GM18870 (cell line): ENCODE measurements around the gene EML4.

Source experiments
- ATAC-seq: cut with Tn5 transposase; IDR thresholded peaks from one replicate; pipeline ENCODE4 v1.9.1; 2021; ENCODE audit warnings: moderate library complexity; ENCODE audit not compliant: unreplicated experiment

The EML4 gene

GRCh38 chr2:42194428-42194827, 25.3 kb downstream of the EML4 start:
- no peak for ATAC-seq

GRCh38 chr2:42195559-42195958, 26.4 kb downstream of the EML4 start:
- ATAC-seq = no peak

DNA sequence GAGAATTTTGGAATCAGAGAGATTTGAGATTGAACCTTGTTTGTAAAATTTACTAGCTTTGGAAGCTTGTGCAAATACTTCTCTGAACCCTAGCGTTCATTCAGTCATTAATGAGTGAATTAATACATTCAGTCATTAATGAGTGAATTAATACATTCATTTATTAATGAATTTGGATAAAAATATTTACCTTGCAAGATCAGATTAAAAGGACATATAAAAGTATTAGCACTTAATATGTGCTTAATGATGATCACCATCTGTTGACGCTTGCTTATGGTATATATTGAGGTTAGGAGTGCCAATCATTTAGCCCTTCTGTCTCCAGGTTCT, 26.9 kb downstream of the EML4 start:
- no peak for ATAC-seq

DNA sequence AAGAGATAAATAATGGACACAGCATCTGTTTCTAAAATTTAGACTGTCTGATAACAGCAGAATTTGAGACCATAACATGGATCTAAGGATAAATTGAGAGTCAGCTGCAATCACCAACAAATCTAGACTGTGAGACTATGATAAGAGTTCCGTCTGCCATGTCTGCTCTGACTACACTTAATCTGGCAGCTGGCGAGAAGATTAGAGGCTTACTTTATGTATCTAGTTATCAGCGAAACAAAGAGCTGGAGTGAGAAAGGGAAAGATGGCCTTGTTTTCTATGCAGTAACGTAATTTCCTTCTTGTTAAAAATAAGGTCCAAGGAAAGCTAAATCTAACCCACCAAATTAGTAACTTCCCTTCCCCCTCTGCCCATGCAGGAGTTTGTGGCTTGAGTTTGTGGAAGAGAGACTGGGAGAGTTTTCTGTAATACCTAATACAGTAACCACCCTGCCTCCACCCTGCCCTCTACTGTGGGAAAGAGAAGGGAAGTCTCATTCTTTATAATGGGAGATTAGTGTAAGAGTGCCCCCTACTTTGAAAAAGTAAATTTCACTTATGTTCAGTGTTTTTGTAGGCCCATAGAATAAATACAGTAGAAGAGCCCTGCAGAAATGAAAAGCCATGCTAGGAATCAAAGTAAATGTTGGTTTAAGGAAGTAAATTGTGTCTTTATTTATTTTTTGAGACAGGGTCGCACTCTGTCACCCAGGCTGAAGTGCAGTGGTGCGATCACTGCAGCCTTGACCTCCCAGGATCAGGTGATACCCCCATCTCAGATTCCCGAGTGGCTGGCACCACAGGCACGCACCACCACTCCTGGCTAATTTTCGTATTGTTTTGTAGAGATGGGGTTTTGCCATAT, 27.5 kb downstream of the EML4 start:
- no peak for ATAC-seq

GRCh38 chr2:42197792-42198191, 28.6 kb downstream of the EML4 start:
- no peak for ATAC-seq

DNA sequence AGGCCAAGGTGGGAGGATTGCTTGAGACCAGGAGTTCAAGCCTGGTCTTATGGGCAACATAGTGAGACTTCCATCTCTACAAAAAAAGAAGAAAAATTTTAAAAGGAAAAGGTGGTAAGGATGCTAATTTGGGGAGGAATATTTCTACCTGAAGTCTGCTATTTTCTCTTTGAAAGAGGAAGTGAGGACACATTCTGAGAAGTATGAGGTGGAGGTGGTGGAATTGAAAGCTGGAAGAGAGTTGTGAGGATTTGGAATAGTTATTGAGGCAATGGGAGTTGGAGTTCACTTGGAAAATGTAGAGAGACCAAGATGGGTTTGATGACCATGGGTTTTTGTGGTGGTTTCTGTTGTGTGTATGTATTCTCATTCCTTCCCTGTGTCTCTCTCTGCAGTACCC, 29.3 kb downstream of the EML4 start:
- no peak for ATAC-seq

GRCh38 chr2:42199002-42199401, 29.8 kb downstream of the EML4 start:
- no peak for ATAC-seq

GRCh38 chr2:42199626-42200025, 30.5 kb downstream of the EML4 start:
- no peak for ATAC-seq

DNA sequence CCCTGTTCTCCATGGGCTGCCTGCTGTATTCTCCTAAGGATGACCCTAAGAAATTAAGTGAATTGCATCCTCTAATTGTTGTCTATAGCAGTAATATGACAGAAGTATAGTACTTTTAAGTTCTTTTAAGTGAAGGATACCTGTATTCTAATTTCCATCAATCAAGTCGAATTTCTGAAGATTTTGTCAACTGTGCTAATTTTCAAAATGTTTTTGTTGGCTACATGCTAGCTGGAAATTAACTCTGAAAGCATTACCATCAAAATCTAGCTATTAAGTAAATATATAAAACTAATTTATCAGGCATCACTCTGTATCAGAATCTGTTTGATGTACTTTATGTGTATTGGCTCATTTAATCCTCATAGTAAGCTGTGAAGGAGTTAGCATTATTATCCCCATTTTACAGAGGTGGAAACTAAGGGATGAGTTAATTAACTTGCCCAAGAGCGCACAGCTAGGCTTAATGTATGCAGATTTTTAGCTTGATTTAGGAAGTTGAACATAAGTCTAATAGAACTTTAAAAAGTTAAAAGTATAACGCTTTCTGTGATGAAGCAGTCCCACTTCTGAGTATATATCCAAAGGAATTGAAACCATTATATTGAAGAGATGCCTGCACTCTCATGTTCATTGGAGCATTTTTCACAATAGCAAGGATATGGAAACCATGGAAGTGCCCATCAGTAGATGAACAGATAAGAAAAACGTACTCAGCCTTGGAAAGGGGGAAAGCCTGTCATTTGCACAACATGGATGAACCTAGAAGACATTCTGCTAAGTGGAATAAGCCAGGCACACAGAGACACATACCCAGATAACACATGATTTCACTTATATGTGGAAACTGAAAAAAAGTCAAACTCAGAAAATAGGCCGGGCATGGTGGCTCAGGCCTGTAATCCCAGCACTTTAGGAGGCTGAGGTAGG, 32.0 kb downstream of the EML4 start:
- no peak for ATAC-seq

DNA sequence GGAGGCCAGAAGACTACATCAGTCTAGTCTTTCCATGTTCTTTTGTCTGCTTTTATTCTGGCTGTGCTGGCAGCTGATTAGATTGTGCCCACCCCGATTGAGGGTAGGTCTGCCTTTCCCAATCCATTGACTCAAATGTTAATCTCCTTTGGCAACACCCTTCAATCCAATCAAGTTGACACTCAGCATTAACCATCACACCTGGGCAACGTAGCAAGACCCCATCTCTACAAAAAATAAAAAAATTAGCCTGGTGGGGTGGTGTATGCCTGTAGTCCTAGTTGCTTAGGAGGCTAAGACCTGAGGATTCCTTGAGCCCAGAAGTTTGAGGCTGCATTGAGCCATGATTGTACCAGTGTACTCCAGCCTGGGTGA, 33.5 kb downstream of the EML4 start:
- ATAC-seq = no peak

GRCh38 chr2:42203792-42204191, 34.6 kb downstream of the EML4 start:
- ATAC-seq = no peak

GRCh38 chr2:42205337-42205736, 36.2 kb downstream of the EML4 start:
- no peak for ATAC-seq

DNA sequence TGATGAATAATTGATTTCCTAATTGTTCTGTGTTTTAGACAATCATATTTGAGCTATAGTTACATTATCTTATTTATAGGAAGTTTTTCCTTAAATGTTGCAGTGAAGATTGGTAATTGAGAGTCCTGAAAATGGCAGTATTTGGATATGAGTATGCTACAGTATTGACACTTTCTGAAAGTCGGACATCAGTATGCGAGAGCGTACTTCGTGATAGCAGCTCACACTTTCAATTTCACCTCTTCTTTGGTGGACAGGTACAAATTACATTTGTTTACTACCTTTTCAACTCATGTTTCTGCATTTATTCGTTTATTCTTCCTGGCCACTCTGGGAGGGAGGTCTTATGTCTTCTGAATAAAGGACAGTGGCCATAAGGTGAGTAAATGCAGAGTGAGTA, 38.7 kb downstream of the EML4 start:
- no peak for ATAC-seq

- no peak for ATAC-seq
These were observed 41.0 kb downstream of the EML4 start for GRCh38 chr2:42210203-42210602.

DNA sequence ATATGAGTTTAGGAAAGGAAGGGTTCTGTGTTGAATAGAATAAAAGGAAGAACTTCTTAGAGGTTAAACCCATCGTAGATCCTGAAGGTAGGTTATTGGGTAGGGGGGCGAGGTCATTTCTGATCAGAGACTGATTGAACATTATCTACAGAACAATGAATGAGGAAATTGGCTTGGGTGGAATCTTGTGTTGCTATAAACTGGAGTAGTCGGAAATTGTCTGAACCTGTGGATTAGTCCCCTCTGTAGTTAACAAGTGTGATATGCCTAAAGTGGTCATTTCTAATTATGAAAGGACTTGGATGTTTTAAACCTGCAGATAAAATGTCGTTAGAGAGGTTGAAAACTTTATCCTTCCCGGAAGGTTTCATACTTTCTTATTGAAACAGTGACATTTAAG, 42.1 kb downstream of the EML4 start:
- ATAC-seq = no peak

GRCh38 chr2:42214669-42215068, 45.5 kb downstream of the EML4 start:
- no peak for ATAC-seq

GRCh38 chr2:42216694-42217093, 47.5 kb downstream of the EML4 start:
- ATAC-seq = no peak

- ATAC-seq = no peak
These were observed 48.2 kb downstream of the EML4 start for GRCh38 chr2:42217307-42217706.

GRCh38 chr2:42217914-42218313, 48.8 kb downstream of the EML4 start:
- no peak for ATAC-seq

GRCh38 chr2:42218712-42219111, 49.6 kb downstream of the EML4 start:
- ATAC-seq = no peak

GRCh38 chr2:42219160-42219559, 50.0 kb downstream of the EML4 start:
- no peak for ATAC-seq

DNA sequence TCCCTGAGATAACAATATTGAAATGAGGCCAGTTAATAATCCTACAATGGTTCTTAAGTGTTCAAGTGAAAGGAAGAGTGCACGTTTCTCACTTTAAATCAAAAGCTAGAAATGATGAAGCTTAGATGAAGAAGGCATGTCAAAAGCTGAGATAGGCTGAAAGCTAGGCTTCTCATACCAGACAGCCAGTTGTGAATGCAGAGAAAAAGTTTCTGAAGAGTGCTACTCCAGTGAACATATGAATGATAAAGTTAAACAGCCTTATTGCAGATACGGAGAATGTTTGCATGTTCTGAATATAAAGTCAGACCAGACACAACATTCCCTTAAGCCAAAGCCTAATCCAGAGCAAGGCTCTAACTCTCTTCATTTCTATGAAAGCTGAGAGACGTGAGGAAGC, 51.4 kb downstream of the EML4 start:
- no peak for ATAC-seq
